T-helper 2 cell treated with Interferon-gamma antibody and Interleukin-4, amounts not matched to agents 5 μg/mL and 100 μg/mL, for 36 hours (primary cell): ENCODE results near the gene PAX5.

ENCODE experiments used
- DNase-seq: peaks from one replicate; pipeline ENCODE4 v3.0.0; 2021; ENCODE audit warnings: low spot score
- H3K27ac Mint-ChIP-seq: one replicate; pipeline ENCODE4 v1.8.0; 2021; ENCODE audit warnings: mild to moderate bottlenecking, mixed read lengths
- H3K27me3 Mint-ChIP-seq: one replicate; pipeline ENCODE4 v1.8.0; 2021; ENCODE audit warnings: low read depth, mixed read lengths
- H3K36me3 Mint-ChIP-seq: one replicate; pipeline ENCODE4 v1.8.0; 2021; ENCODE audit warnings: low read depth, mixed read lengths
- H3K4me1 Mint-ChIP-seq: one replicate; pipeline ENCODE4 v1.8.0; 2021; ENCODE audit warnings: low read depth, mixed read lengths
- H3K4me3 Mint-ChIP-seq: one replicate; pipeline ENCODE4 v1.8.0; 2022; ENCODE audit warnings: mild to moderate bottlenecking, moderate library complexity, mixed read lengths
- H3K9me3 Mint-ChIP-seq: one replicate; pipeline ENCODE4 v1.8.0; 2021; ENCODE audit warnings: mixed read lengths

Gene PAX5

DNA sequence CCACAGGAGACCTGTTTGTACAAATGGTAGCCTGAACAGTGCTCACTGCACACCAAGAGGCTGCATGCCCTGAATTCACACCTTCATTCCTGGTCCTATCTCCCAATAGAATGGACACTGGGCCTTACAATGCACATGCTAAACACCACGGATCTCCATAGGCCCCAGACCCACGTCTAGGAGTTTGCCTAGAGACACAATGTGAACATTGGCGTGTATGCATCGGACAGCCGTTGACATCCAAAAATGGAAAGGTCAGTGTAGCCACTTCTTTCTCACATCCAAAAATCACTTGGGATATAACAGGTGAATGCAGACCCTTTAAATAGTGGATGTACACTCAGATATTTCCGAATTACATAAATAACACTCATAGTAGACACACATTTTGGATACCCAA, 927 bp downstream of the PAX5 start:
- Mint-ChIP-seq H3K9me3 (no peaks in the 10 kb centered on the region), H3K36me3 (peaks cover 3% of the 10 kb centered on the region), H3K27me3 (peaks cover 90% of the 10 kb centered on the region), H3K4me3 (peak overlapping the region; percentile 4), H3K27ac (no peak overlapping the region), H3K4me1 (peaks cover 27% of the 10 kb centered on the region)
- DNase-seq, result no peak

DNA sequence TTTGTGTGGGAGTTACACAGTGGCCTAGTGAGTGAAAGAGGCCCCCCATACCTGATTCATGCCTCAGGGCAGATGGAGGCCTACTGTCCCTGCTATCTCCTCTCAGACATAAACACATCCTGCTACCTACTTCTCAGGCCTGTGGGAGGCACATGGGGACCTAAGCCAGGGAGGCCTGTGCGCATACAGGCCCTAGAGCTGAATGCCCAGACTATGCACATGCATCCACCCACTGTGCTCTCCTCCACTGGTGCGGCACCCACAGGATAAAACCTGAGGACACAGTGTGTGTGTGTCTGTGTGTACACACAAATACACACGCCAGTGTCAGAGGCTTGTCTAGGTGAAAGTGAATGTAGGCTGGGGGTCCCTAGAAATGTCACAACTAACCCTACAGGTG, 1.4 kb downstream of the PAX5 start:
- H3K9me3 Mint-ChIP-seq, result no peaks in the 10 kb centered on the region
- no peak overlapping the region for H3K4me3 Mint-ChIP-seq
- H3K27me3 Mint-ChIP-seq, result peaks cover 90% of the 10 kb centered on the region
- H3K27ac Mint-ChIP-seq, result no peak overlapping the region
- peaks cover 5% of the 10 kb centered on the region for H3K36me3 Mint-ChIP-seq
- DNase-seq, result no peak
- peaks cover 31% of the 10 kb centered on the region for H3K4me1 Mint-ChIP-seq

DNA sequence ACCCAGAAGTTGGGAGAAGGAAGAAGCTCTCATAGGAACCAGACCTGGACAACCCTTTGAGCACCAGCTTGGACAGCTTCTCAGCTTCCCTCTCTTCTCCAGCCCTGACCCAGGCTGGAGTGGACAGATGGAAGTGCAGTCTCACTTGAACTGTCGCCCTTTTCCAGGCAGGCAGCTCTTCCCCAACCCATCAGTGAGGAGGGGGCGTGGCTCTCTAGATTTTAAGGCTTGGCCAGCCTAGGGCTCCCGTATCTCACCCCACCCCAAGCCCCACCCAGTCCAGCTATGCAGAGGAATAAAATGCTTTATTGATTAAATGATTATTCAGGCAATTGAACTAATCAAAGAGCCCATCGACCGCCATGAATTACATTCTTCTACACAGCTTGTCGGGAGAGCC, 2.2 kb downstream of the PAX5 start:
- H3K9me3 Mint-ChIP-seq, result no peaks in the 10 kb centered on the region
- no peak overlapping the region for H3K4me3 Mint-ChIP-seq
- peaks cover 89% of the 10 kb centered on the region for H3K27me3 Mint-ChIP-seq
- peaks cover 28% of the 10 kb centered on the region for H3K4me1 Mint-ChIP-seq
- DNase-seq, result no peak
- H3K36me3 Mint-ChIP-seq, result peaks cover 3% of the 10 kb centered on the region
- no peak overlapping the region for H3K27ac Mint-ChIP-seq

DNA sequence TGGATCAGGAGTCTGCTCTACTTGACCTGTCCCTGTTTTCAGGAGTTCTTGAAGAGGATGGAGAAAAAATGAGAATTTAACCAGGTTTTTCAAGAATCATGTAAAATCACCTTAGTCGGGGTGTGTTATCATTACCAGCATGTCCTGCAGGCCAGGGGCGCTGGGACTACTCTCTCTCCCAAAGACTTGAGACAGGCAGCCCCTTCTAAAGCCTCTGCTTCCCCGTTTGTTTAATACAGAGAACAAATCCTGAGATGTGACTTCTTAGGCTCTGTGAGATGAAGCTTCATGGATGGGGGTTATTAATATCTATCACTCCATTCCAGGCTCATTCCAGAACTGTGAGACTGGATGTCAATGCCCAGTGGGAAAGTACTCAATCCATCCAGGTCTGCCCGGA, 3.0 kb downstream of the PAX5 start:
- H3K9me3 Mint-ChIP-seq, result no peaks in the 10 kb centered on the region
- H3K27me3 Mint-ChIP-seq, result peaks cover 88% of the 10 kb centered on the region
- peaks cover 3% of the 10 kb centered on the region for H3K36me3 Mint-ChIP-seq
- peaks cover 24% of the 10 kb centered on the region for H3K4me1 Mint-ChIP-seq
- H3K27ac Mint-ChIP-seq, result no peak overlapping the region
- no peak overlapping the region for H3K4me3 Mint-ChIP-seq
- DNase-seq, result no peak

DNA sequence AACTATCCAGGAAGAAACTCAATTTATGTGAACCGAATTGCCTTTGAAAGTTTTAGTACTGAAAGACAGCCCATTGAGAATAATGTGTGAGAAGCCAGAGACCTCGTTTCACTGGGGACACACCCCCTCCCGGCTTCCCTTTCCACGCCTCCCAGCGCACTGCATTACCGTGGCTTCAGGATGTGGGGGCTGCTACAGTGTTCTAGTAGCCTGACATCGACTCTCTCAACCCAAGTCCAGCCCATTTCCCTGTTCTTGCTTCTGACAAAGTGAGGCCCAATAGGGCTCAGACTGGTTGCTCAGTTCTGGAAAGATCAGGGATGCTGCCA, 3.5 kb downstream of the PAX5 start:
- Mint-ChIP-seq H3K9me3 (no peaks in the 10 kb centered on the region), H3K27me3 (peaks cover 89% of the 10 kb centered on the region), H3K4me3 (no peak overlapping the region), H3K36me3 (peaks cover 2% of the 10 kb centered on the region), H3K27ac (no peak overlapping the region), H3K4me1 (peaks cover 25% of the 10 kb centered on the region)
- DNase-seq, result no peak

DNA sequence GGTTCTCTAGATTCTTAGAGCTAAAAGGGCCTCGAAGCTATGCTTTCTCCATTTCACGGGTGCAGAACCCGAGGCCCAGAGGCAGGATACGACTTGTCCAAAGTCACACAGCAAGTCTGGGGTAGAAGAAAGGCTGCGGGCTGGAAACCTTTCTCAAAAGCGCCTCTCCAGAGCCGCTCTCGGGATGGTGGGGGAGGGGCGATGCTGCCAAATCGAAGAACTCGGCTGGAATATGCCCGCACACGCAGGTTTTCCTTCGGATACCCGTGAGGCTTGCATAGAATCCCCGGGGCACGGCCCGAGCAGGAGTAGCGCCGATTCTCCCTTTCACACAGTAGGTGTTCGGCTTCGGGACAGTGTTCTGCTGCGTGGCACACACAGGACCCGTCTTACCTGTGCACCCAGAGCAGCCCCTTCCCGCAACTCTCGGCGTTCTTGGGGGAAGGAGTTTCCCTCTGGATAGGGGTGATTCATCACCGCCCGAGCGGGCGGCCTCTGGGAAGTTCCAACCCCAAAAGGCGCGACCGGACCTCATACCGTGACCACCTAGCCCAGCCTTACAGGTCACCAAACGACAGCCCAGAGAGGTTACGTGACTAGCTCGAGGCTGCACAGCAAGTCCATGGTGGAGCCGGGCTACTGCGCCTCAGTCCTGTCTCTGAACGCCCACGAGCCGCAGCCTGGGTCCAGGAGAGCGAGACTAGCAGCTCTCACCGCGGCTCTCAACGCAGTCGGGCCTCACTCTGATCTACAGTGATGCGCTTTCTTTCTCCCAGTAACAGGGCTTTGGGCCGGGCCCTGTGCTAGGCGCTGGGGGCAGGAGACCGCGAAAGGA, 4.1 kb downstream of the PAX5 start:
- Mint-ChIP-seq H3K36me3 (peaks cover 2% of the 10 kb centered on the region), H3K9me3 (no peaks in the 10 kb centered on the region), H3K27me3 (peaks cover 90% of the 10 kb centered on the region), H3K4me1 (peaks cover 26% of the 10 kb centered on the region), H3K27ac (no peak overlapping the region), H3K4me3 (no peak overlapping the region)
- no peak for DNase-seq

DNA sequence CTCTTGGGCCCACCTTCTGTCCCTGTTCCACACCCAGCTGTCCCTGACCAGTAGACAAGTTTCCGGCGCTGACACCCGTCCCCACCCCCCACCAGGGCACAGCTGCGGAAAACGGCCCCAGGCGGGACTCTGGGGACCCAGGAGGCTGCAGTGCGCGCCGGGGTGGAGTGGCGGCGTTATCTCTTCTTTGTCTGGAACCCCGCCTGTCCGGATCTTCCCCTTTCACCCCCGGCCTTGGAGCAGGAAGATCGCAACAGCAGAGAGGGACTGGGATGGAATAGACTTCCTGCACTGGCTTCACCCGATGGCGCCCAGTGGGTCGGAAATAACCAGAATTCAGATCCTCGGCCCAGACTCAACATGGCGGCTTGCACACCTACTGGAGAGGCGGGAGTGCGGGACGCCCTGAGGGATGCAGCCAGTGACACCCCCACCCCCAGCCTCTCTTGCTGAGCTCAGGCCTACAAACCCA, 4.7 kb downstream of the PAX5 start:
- DNase-seq, result no peak
- H3K9me3 Mint-ChIP-seq, result no peaks in the 10 kb centered on the region
- no peak overlapping the region for H3K4me3 Mint-ChIP-seq
- H3K27ac Mint-ChIP-seq, result no peak overlapping the region
- peaks cover 91% of the 10 kb centered on the region for H3K27me3 Mint-ChIP-seq
- H3K4me1 Mint-ChIP-seq, result peaks cover 22% of the 10 kb centered on the region
- H3K36me3 Mint-ChIP-seq, result peaks cover 2% of the 10 kb centered on the region

DNA sequence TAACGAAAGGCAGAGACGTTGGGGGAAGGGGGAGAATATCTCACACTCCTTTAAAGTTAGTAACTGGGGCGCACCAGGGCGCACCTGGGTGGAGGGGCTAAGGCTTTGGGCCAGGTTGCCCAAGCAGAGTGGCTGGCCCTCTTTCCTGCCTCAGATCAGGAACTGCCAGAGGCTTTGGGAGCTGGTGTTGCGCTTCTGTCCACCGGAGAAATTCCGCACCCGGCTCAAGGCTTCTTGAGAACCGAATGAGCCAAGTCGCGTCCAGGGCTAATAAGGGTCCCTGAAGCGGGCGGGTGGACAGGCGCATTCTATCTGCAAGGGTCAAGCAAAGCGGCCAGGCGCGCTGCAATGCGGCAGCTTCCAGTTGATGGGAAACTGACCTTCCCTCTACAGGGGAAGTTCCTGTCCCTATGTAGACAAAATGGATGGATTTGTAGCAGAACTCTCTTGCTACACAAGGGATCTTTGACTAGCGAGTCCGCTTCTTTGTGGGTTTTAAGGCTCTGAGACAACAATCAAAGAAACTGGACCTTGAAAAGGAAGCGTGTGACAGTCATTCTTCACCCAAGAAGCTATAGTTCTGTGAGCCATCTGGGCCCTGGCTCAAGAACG, 5.5 kb downstream of the PAX5 start:
- no peak overlapping the region for H3K27ac Mint-ChIP-seq
- no peak overlapping the region for H3K4me3 Mint-ChIP-seq
- peaks cover 93% of the 10 kb centered on the region for H3K27me3 Mint-ChIP-seq
- peaks cover 22% of the 10 kb centered on the region for H3K4me1 Mint-ChIP-seq
- DNase-seq, result no peak
- peaks cover 2% of the 10 kb centered on the region for H3K36me3 Mint-ChIP-seq
- no peaks in the 10 kb centered on the region for H3K9me3 Mint-ChIP-seq

DNA sequence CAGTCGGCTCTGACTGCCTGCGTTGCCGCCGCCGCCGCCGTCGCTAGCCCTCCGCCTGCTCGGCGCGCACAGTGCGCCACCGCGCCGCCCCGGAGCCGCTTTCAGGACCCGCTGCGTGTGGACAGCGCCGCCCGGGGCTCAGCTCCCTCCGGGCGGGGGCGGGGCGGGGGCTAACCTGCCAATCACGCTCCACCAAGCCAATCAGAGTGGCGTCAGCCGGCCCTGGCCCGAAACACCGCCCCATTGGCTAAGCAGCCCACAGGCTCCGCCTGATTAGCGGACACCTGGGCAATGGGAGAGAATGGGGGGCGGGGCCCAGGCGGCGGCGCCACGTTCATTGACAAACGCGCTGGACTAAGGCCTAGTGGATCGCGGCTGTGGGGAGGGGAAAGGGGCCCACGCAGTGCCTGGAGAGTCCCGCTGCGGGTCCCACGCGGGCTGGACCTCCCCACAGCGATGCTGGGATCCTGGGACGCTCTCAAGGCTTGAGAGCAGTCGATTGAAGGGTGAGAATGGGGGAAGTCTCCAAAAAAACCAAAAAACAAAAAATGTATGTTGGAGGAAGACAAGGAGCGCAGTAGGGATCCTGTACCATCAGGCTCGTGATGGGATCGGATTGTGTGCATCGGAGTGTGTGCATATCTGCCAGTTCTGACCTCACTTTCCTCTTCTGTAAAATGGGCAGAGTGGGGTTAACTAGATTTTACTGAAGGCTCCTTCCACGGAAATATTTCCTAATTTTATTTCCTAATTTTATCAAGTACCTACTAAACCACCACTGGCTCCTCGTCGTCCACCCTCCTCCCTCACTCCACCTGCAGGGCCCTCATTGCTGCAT, 6.3 kb downstream of the PAX5 start:
- peak; percentile 87 for DNase-seq
- Mint-ChIP-seq H3K36me3 (peaks cover 2% of the 10 kb centered on the region), H3K9me3 (no peaks in the 10 kb centered on the region), H3K27me3 (peaks cover 93% of the 10 kb centered on the region), H3K4me3 (peak overlapping the region; percentile 67), H3K4me1 (peaks cover 22% of the 10 kb centered on the region), H3K27ac (no peak overlapping the region)

DNA sequence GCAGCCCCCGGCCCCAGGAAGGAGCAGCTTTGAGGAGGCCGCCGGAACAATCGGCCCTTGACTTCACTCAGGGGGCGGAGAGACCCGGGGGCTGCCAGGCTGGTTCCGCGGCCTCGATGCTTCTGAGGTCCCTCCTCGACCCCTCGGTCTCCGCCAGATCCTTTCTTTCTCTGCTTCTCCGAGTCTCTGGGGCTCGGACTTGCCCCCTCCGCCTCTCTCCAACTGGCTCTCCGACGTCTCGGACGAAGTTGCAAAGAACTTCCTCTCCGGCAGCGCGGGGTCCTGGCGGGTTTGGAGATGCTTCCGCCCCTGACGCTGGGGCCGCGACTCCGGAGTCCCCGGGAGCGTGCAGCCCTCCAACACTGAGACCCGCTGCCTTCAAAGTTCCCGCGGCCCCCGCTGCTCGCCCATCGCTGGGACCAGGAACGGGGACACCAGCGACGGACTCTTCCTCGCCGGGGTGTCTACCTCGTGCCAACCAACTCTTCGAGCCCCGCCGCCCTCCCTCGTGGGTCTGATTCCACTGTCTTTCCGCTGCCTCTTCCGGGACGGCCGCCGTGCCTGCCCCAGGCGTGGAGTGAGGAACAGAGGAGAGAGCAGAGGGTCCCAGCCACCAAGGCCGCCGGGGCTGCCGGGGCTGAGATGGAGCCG, 7.0 kb downstream of the PAX5 start:
- DNase-seq, result no peak
- Mint-ChIP-seq H3K27ac (no peak overlapping the region), H3K9me3 (no peaks in the 10 kb centered on the region), H3K4me1 (peaks cover 22% of the 10 kb centered on the region), H3K36me3 (peaks cover 2% of the 10 kb centered on the region), H3K4me3 (peak overlapping the region; percentile 16), H3K27me3 (peaks cover 93% of the 10 kb centered on the region)

DNA sequence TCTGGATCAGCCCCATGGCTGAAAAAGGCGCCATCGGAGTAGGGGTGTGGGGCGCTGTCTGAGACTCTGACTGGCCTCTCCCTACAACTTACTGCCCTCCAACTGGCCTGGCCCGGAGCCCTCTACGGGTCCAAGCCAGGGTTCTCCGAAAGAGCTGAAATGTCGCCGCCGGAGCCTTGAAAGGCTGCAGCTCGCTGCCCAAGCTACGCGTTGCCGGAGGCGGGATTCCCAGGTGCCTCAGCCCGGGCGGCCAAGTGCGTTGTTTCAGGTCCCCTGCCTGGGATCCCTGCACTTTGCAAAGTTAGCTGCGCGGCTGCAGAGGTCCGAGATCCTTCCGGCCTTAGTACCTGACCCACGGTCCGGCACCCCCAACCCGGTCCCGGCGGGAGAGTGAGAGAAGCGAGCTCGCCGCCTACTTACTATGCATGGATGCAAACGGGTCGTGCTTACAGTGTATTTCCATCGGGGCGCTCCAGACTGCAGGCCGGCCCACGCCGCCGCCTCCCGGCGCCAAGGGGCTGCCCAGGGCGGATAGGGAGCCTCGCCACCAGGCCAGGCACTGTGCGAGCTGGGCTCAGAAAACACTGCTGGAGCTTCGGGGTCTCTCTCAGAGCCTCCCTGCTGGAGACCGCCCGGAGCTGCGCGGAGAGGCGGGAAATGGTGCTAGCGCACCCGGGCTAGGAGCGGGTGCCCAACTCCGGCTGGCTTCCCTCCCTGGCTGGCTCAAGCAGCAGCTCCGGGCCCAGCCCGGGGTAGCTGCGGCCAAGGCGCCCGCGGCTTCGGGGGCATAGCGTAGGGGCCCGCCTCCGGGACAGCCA, 7.7 kb downstream of the PAX5 start:
- Mint-ChIP-seq H3K4me1 (peaks cover 22% of the 10 kb centered on the region), H3K9me3 (no peaks in the 10 kb centered on the region), H3K36me3 (peaks cover 2% of the 10 kb centered on the region), H3K4me3 (peak overlapping the region; percentile 61), H3K27me3 (peaks cover 93% of the 10 kb centered on the region), H3K27ac (no peak overlapping the region)
- no peak for DNase-seq

DNA sequence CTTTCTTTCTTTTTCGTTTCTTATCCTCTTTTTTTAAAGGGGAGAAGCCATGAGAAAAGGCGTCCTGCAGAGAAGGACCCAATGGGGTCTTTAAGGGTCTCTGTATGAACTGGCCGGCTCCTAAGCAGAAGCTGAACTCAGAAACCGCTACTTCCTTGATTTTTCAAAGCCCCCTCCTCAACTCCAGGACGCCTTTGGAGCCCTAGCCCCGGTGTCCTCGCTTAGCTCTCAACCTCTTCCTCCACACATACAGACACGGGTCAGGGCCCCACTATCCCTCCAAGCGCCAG, 8.3 kb downstream of the PAX5 start:
- Mint-ChIP-seq H3K27ac (no peak overlapping the region), H3K36me3 (peaks cover 2% of the 10 kb centered on the region), H3K4me1 (peaks cover 22% of the 10 kb centered on the region), H3K4me3 (peak overlapping the region; percentile 61), H3K27me3 (peaks cover 92% of the 10 kb centered on the region), H3K9me3 (no peaks in the 10 kb centered on the region)
- no peak for DNase-seq

DNA sequence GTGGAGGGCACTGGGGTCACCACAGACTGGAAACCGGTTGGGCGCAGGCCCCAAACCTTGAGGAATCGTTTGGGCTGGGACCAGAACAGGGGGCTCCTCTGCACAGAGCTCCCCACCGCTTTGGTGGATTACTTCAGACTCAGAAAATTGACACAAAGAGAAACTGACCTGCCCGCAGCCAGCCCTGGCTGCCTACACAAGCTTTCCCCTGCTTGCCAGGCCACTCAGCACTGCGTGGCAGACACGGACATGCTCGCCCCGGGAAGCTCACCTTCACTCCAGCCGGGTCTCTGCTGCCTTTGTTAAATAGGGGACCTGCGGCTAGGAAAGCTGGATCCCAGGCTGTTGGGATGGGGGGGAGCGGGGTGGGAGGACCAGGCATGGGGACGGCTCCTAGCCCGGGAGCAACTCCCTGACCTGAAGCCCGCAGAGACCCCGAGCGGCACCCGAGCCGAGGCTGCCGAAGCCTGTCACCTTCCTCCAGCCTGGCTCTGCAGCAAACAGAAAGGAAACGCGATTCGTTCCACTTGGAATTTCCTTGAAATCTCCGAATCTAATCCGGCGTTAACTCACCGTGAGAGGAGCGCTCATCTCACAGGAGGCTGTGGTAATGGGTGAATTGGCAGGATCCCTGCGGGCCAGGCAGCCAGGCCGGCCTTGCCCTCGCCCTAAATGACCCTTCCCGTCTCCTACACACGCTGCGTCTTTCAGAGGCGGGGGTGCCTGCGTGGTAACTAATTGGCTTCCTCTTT, 8.8 kb downstream of the PAX5 start:
- peak overlapping the region; percentile 61 for H3K4me3 Mint-ChIP-seq
- H3K27me3 Mint-ChIP-seq, result peaks cover 92% of the 10 kb centered on the region
- peaks cover 19% of the 10 kb centered on the region for H3K4me1 Mint-ChIP-seq
- H3K36me3 Mint-ChIP-seq, result peaks cover 2% of the 10 kb centered on the region
- H3K9me3 Mint-ChIP-seq, result no peaks in the 10 kb centered on the region
- no peak for DNase-seq
- no peak overlapping the region for H3K27ac Mint-ChIP-seq
